ENCODE results near the gene POLR2I.

DNA sequence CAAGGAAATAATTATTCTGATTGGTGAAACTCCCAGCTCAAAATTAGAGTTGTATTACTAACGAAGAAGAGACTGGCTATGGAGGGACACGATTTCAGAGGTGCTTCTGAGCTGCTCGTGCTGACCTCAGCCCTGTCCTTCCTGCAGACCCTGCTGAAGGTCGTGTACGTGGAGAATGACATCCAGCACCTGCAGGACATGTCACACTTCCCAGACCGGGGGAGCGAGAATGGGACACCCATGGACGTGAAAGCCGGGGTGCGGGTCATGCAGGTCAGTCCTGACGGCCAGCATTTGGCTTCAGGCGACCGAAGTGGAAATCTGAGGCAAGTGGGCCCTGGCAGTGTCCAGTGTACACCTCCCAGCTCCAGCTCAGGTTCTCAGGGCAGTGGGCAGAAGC lies 31.8 kb downstream of the POLR2I start:
- TF ChIP-seq ZNF592 (IDR thresholded peaks at IDR 0.05) (no peak), CTCF (IDR thresholded peaks at IDR 0.05 in 2 of 3, conservative IDR thresholded peaks at IDR 0.05 in 1 of 3; ENCODE audit: insufficient read depth in 2 of 3, low read depth in 1 of 3, low read length in 3 of 3) (no peak), MEF2D (tag; conservative IDR thresholded peaks at IDR 0.05; ENCODE audit: low read depth) (no peak), MAFF (IDR thresholded peaks at IDR 0.05; ENCODE audit: low read length) (no peak), REST (IDR thresholded peaks at IDR 0.05; ENCODE audit: borderline replicate concordance) (no peak), REST (CRISPR knock-in tag; IDR thresholded peaks at IDR 0.05; ENCODE audit: low read depth) (no peak), MAZ (CRISPR knock-in tag; conservative IDR thresholded peaks at IDR 0.05 in 1 of 2, IDR thresholded peaks at IDR 0.05 in 1 of 2) (no peak), ZSCAN29 (IDR thresholded peaks at IDR 0.05) (no peak), POLR2AphosphoS5 (IDR thresholded peaks at IDR 0.05; ENCODE audit: control insufficient read depth, insufficient read depth, low read depth, low read length) (no peak), GABPA (tag; conservative IDR thresholded peaks at IDR 0.05; ENCODE audit: low read depth) (no peak), ZNF232 (CRISPR knock-in tag; IDR thresholded peaks at IDR 0.05) (no peak), ESRRA (IDR thresholded peaks at IDR 0.05; ENCODE audit: borderline replicate concordance, low read depth) (no peak)
- TF ChIP-seq, protein P1, sequence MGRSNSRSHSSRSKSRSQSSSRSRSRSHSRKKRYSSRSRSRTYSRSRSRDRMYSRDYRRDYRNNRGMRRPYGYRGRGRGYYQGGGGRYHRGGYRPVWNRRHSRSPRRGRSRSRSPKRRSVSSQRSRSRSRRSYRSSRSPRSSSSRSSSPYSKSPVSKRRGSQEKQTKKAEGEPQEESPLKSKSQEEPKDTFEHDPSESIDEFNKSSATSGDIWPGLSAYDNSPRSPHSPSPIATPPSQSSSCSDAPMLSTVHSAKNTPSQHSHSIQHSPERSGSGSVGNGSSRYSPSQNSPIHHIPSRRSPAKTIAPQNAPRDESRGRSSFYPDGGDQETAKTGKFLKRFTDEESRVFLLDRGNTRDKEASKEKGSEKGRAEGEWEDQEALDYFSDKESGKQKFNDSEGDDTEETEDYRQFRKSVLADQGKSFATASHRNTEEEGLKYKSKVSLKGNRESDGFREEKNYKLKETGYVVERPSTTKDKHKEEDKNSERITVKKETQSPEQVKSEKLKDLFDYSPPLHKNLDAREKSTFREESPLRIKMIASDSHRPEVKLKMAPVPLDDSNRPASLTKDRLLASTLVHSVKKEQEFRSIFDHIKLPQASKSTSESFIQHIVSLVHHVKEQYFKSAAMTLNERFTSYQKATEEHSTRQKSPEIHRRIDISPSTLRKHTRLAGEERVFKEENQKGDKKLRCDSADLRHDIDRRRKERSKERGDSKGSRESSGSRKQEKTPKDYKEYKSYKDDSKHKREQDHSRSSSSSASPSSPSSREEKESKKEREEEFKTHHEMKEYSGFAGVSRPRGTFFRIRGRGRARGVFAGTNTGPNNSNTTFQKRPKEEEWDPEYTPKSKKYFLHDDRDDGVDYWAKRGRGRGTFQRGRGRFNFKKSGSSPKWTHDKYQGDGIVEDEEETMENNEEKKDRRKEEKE (IDR thresholded peaks at IDR 0.05; ENCODE audit: borderline replicate concordance in 1 of 2, control insufficient read depth in 1 of 2, low read depth in 2 of 2, low read length in 1 of 2), result no peak

All from K562 (cell line).